Measurements from ENCODE around the gene RIPK4.
"Not testable (repeated sequence)": the region's sequence is repeated elsewhere in the genome, so short reads cannot be mapped to it uniquely, and the experiment has no call there.

RIPK4 gene

GRCh38 chr21:41795726-41796125 lies 28.9 kb upstream of the RIPK4 start:
- DNase-seq (ENCODE audit: low read depth), result no peak

- DNase-seq (ENCODE audit: low read depth), result no peak
Observed at GRCh38 chr21:41794600-41794999, 27.7 kb upstream of the RIPK4 start.

GRCh38 chr21:41792711-41793110 lies 25.9 kb upstream of the RIPK4 start:
- no peak for DNase-seq (ENCODE audit: low read depth)

- DNase-seq (ENCODE audit: low read depth), result no peak
Observed at GRCh38 chr21:41786509-41786987, 19.7 kb upstream of the RIPK4 start.

GRCh38 chr21:41785262-41785661 lies 18.4 kb upstream of the RIPK4 start:
- not testable (repeated sequence) for DNase-seq (ENCODE audit: low read depth)

- no peak for DNase-seq (ENCODE audit: low read depth)
Observed at GRCh38 chr21:41784456-41785102, 17.7 kb upstream of the RIPK4 start.

- no peak for DNase-seq (ENCODE audit: low read depth)
Observed at GRCh38 chr21:41783476-41784180, 16.8 kb upstream of the RIPK4 start.

- no peak for DNase-seq (ENCODE audit: low read depth)
Observed at GRCh38 chr21:41781050-41781410, 14.2 kb upstream of the RIPK4 start.

- DNase-seq (ENCODE audit: low read depth), result no peak
Observed at GRCh38 chr21:41780337-41781049, 13.6 kb upstream of the RIPK4 start.

GRCh38 chr21:41779659-41780058 lies 12.8 kb upstream of the RIPK4 start:
- DNase-seq (ENCODE audit: low read depth), result no peak

- DNase-seq (ENCODE audit: low read depth), result no peak
Observed at GRCh38 chr21:41778930-41779600, 12.2 kb upstream of the RIPK4 start.

GRCh38 chr21:41777951-41778815 lies 11.3 kb upstream of the RIPK4 start:
- DNase-seq (ENCODE audit: low read depth), result no peak

- DNase-seq (ENCODE audit: low read depth), result no peak
Observed at GRCh38 chr21:41776778-41777177, 9.9 kb upstream of the RIPK4 start.

- no peak for DNase-seq (ENCODE audit: low read depth)
Observed at GRCh38 chr21:41775149-41775472, 8.3 kb upstream of the RIPK4 start.

GRCh38 chr21:41774467-41775148 lies 7.8 kb upstream of the RIPK4 start:
- DNase-seq (ENCODE audit: low read depth), result no peak

GRCh38 chr21:41772351-41773080 lies 5.7 kb upstream of the RIPK4 start:
- DNase-seq (ENCODE audit: low read depth), result no peak

GRCh38 chr21:41771625-41771945 lies 4.7 kb upstream of the RIPK4 start:
- DNase-seq (ENCODE audit: low read depth), result no peak

GRCh38 chr21:41770901-41771624 lies 4.2 kb upstream of the RIPK4 start:
- no peak for DNase-seq (ENCODE audit: low read depth)

GRCh38 chr21:41769933-41770332 lies 3.1 kb upstream of the RIPK4 start:
- no peak for DNase-seq (ENCODE audit: low read depth)

- no peak for DNase-seq (ENCODE audit: low read depth)
Observed at GRCh38 chr21:41769521-41769920, 2.7 kb upstream of the RIPK4 start.

All from activated T-cell treated with anti-CD3 and anti-CD28 coated beads for 24 hours (primary cell).